GM12872 (cell line): ENCODE data around the gene DYTN.

Source experiments
- CTCF ChIP-seq: IDR thresholded peaks from 3 replicates; pipeline ENCODE4 v1.5.1; 2011; ENCODE audit warnings: low read depth, mild to moderate bottlenecking, low read length, moderate library complexity; ENCODE audit not compliant: insufficient read depth

DYTN gene

GRCh38 chr2:206665251-206665650, 52.9 kb downstream of the DYTN start:
- no peak for TF ChIP-seq CTCF

- no peak for TF ChIP-seq CTCF
Observed at GRCh38 chr2:206657087-206657486, 61.1 kb downstream of the DYTN start.

GRCh38 chr2:206647985-206648384, 70.2 kb downstream of the DYTN start:
- TF ChIP-seq CTCF = no peak

GRCh38 chr2:206642075-206643025, 75.8 kb downstream of the DYTN start, which contains the start of gene FAM237A:
Gene FAM237A, plus strand, starts transcription at chr2:206642487. Its CDS starts 1,750 bp downstream, at chr2:206644237.
- TF ChIP-seq CTCF = no peak

GRCh38 chr2:206641226-206641625, 77.0 kb downstream of the DYTN start:
- no peak for TF ChIP-seq CTCF

- no peak for TF ChIP-seq CTCF
Observed at GRCh38 chr2:206639636-206640035, 78.6 kb downstream of the DYTN start.

GRCh38 chr2:206635015-206635414, 83.2 kb downstream of the DYTN start:
- no peak for TF ChIP-seq CTCF
